Stimulated activated CD4-positive, alpha-beta T cell treated with anti-CD3 and anti-CD28 coated beads, TNF-alpha, amount 100 ng/mL, for 48 hours (primary cell): ENCODE results near the gene DEPDC5.

Source experiments
- DNase-seq, 3 donors: peaks; one replicate each; pipeline ENCODE4 v3.0.0-alpha.2; 2020; ENCODE audit warnings: low read depth in 3 of 3

The DEPDC5 gene

GRCh38 chr22:31852691-31853421, 99.0 kb downstream of the DEPDC5 start:
- DNase-seq, result no peak

GRCh38 chr22:31853736-31854495, 100.1 kb downstream of the DEPDC5 start:
- DNase-seq, result no peak

- DNase-seq, result no peak
Measured at GRCh38 chr22:31857247-31857646, 103.4 kb downstream of the DEPDC5 start.

- peak in 2 of 3 donors; percentile 10 to 14 for DNase-seq
Measured at GRCh38 chr22:31861226-31861840, 107.5 kb downstream of the DEPDC5 start.

GRCh38 chr22:31866918-31867317, 113.1 kb downstream of the DEPDC5 start:
- DNase-seq, result no peak

GRCh38 chr22:31867386-31868153, 113.8 kb downstream of the DEPDC5 start:
- DNase-seq, result no peak

GRCh38 chr22:31869739-31870138, 115.9 kb downstream of the DEPDC5 start:
- DNase-seq, result no peak

- no peak for DNase-seq
Measured at GRCh38 chr22:31870890-31871289, 117.1 kb downstream of the DEPDC5 start.

GRCh38 chr22:31871480-31871879, 117.7 kb downstream of the DEPDC5 start:
- no peak for DNase-seq

GRCh38 chr22:31872209-31872608, 118.4 kb downstream of the DEPDC5 start:
- no peak for DNase-seq

GRCh38 chr22:31874821-31875220, 121.0 kb downstream of the DEPDC5 start:
- no peak for DNase-seq

GRCh38 chr22:31876156-31876920, 122.5 kb downstream of the DEPDC5 start:
- DNase-seq, result no peak

- DNase-seq, result no peak
Measured at GRCh38 chr22:31879585-31879984, 125.8 kb downstream of the DEPDC5 start.

GRCh38 chr22:31881200-31881599, 127.4 kb downstream of the DEPDC5 start:
- DNase-seq, result no peak

GRCh38 chr22:31881865-31882264, 128.0 kb downstream of the DEPDC5 start:
- DNase-seq, result no peak

- no peak for DNase-seq
Measured at GRCh38 chr22:31882971-31883370, 129.2 kb downstream of the DEPDC5 start.

GRCh38 chr22:31883989-31884388, 130.2 kb downstream of the DEPDC5 start:
- no peak for DNase-seq

- DNase-seq, result no peak
Measured at GRCh38 chr22:31891366-31892079, 137.7 kb downstream of the DEPDC5 start.

- DNase-seq, result no peak
Measured at GRCh38 chr22:31892080-31892433, 138.2 kb downstream of the DEPDC5 start.

GRCh38 chr22:31893460-31893859, 139.6 kb downstream of the DEPDC5 start:
- no peak for DNase-seq
